ENCODE measurements around the gene KSR2. TPM values are rescaled to one million over a fixed set of nuclear protein-coding genes. Genes with fewer than 3 reads are reported as not detected.

Gene KSR2
- total RNA-seq, 2 donors from 2014 or later, result 1.2 to 1.3 TPM

- no peaks in the 10 kb centered on the region for H3K36me3 ChIP-seq
- H3K9me3 ChIP-seq, result no peaks in the 10 kb centered on the region
- no peaks in the 10 kb centered on the region for H3K4me1 ChIP-seq
- H3K27ac ChIP-seq, result no peak overlapping the region
- no peak overlapping the region for H3K4me3 ChIP-seq
- no peak for TF ChIP-seq CTCF (IDR thresholded peaks at IDR 0.05)
- no peaks in the 10 kb centered on the region for H3K27me3 ChIP-seq
- DNase-seq, result no peak
- intact Hi-C loops (cut with DNase I), result no loop called here
- no peak overlapping the region for H3K9ac ChIP-seq (ENCODE audit: low read depth in 2 of 2, low read length in 2 of 2)
Observed at GRCh38 chr12:117599849-117600248, 368.9 kb downstream of the KSR2 start.

GRCh38 chr12:117596968-117597367 lies 371.8 kb downstream of the KSR2 start:
- Histone ChIP-seq H3K27me3 (no peaks in the 10 kb centered on the region), H3K9me3 (no peaks in the 10 kb centered on the region), H3K9ac (ENCODE audit: low read depth in 2 of 2, low read length in 2 of 2) (no peak overlapping the region), H3K27ac (no peak overlapping the region), H3K4me1 (no peaks in the 10 kb centered on the region), H3K36me3 (no peaks in the 10 kb centered on the region), H3K4me3 (no peak overlapping the region)
- intact Hi-C loops (cut with DNase I), result no loop called here
- TF ChIP-seq CTCF (IDR thresholded peaks at IDR 0.05), result no peak
- DNase-seq, result no peak

GRCh38 chr12:117595751-117596150 lies 373.0 kb downstream of the KSR2 start:
- Histone ChIP-seq H3K9me3 (no peaks in the 10 kb centered on the region), H3K27me3 (no peaks in the 10 kb centered on the region), H3K4me1 (no peaks in the 10 kb centered on the region), H3K9ac (ENCODE audit: low read depth in 2 of 2, low read length in 2 of 2) (no peak overlapping the region), H3K4me3 (no peak overlapping the region), H3K27ac (no peak overlapping the region), H3K36me3 (no peaks in the 10 kb centered on the region)
- intact Hi-C loops (cut with DNase I), result no loop called here
- no peak for DNase-seq
- no peak for TF ChIP-seq CTCF (IDR thresholded peaks at IDR 0.05)

GRCh38 chr12:117594481-117594880 lies 374.3 kb downstream of the KSR2 start:
- DNase-seq, result no peak
- no peaks in the 10 kb centered on the region for H3K36me3 ChIP-seq
- TF ChIP-seq CTCF (IDR thresholded peaks at IDR 0.05), result no peak

GRCh38 chr12:117593815-117594400 lies 374.9 kb downstream of the KSR2 start:
- intact Hi-C loops (cut with DNase I), result no loop called here

More at GRCh38 chr12:117594481-117594880, 374.3 kb downstream of the KSR2 start:
- Histone ChIP-seq H3K9ac (ENCODE audit: low read depth in 2 of 2, low read length in 2 of 2) (no peak overlapping the region), H3K27ac (no peak overlapping the region), H3K4me1 (no peaks in the 10 kb centered on the region), H3K9me3 (no peaks in the 10 kb centered on the region), H3K27me3 (no peaks in the 10 kb centered on the region), H3K4me3 (no peak overlapping the region)
- intact Hi-C loops (cut with DNase I), result no loop called here

More at GRCh38 chr12:117593815-117594400, 374.9 kb downstream of the KSR2 start:
- H3K4me1 ChIP-seq, result no peaks in the 10 kb centered on the region
- H3K4me3 ChIP-seq, result no peak overlapping the region
- no peak overlapping the region for H3K9ac ChIP-seq (ENCODE audit: low read depth in 2 of 2, low read length in 2 of 2)
- no peaks in the 10 kb centered on the region for H3K27me3 ChIP-seq
- DNase-seq, result no peak
- H3K36me3 ChIP-seq, result no peaks in the 10 kb centered on the region
- TF ChIP-seq CTCF (IDR thresholded peaks at IDR 0.05), result no peak
- no peaks in the 10 kb centered on the region for H3K9me3 ChIP-seq
- H3K27ac ChIP-seq, result no peak overlapping the region

Measured in colonic mucosa (tissue), 4 donors.